ENCODE measurements around the gene BICRA. TPM values are rescaled to one million over a fixed set of nuclear protein-coding genes. Genes with fewer than 3 reads are reported as not detected.

BICRA gene
- polyA plus RNA-seq, 1 of the 3 experiments (the other 2 are of a cell fraction), result 1.4 TPM

DNA sequence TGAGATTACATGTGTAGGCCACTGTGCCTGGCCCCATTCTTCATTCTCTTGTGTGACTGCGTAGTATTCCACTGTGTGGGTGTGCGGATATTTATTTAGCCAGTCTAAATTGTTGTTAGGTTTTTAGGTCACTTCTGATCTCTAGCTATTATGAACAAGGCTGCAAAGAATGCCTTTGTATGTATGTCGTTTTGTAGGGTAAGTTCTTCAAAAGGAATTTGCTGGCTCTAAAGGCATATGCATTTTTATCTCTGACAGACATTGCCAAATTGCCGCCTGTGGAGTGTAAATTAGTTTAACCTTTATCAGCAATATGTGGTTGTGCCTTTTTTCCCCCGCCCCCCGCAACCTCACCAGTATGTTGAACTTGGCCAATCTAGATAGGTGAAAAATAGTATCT lies 74.0 kb downstream of the BICRA start:
- H3K9me3 ChIP-seq, result no peaks in the 10 kb centered on the region
- H3K27me3 ChIP-seq (ENCODE audit: insufficient read depth), result no peaks in the 10 kb centered on the region
- no peak for DNase-seq
- 89% methylated on average over 6 of the region's 6 CpGs for WGBS (ENCODE audit: low lambda C conversion rate)
- peaks cover 10% of the 10 kb centered on the region for H4K20me1 ChIP-seq (ENCODE audit: insufficient read depth)
- TF ChIP-seq, protein P1, sequence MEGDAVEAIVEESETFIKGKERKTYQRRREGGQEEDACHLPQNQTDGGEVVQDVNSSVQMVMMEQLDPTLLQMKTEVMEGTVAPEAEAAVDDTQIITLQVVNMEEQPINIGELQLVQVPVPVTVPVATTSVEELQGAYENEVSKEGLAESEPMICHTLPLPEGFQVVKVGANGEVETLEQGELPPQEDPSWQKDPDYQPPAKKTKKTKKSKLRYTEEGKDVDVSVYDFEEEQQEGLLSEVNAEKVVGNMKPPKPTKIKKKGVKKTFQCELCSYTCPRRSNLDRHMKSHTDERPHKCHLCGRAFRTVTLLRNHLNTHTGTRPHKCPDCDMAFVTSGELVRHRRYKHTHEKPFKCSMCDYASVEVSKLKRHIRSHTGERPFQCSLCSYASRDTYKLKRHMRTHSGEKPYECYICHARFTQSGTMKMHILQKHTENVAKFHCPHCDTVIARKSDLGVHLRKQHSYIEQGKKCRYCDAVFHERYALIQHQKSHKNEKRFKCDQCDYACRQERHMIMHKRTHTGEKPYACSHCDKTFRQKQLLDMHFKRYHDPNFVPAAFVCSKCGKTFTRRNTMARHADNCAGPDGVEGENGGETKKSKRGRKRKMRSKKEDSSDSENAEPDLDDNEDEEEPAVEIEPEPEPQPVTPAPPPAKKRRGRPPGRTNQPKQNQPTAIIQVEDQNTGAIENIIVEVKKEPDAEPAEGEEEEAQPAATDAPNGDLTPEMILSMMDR (IDR thresholded peaks at IDR 0.05), result no peak
- TF ChIP-seq, protein P2, sequence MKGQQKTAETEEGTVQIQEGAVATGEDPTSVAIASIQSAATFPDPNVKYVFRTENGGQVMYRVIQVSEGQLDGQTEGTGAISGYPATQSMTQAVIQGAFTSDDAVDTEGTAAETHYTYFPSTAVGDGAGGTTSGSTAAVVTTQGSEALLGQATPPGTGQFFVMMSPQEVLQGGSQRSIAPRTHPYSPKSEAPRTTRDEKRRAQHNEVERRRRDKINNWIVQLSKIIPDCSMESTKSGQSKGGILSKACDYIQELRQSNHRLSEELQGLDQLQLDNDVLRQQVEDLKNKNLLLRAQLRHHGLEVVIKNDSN (IDR thresholded peaks at IDR 0.05; ENCODE audit: borderline replicate concordance, low read depth), result no peak
- ChIA-PET POLR2A (no interaction called here), CTCF (interaction anchor here (1.2 kb wide), 1 partner anchor 24 kb away, joined by 4 read pairs; no protein-coding TSS in a partner anchor)
- no peaks in the 10 kb centered on the region for H3K4me1 ChIP-seq (ENCODE audit: control insufficient read depth in 1 of 2, insufficient read depth in 2 of 2, low read depth in 1 of 2, low read length in 1 of 2)
- H3K79me2 ChIP-seq (ENCODE audit: insufficient read depth), result peaks cover 5% of the 10 kb centered on the region; the same call in 1 of the 2 replicates
- no peak overlapping the region for H2AFZ ChIP-seq (ENCODE audit: low read depth)
- H3K4me3 ChIP-seq (ENCODE audit: low read depth in 2 of 2, low read length in 1 of 2), result no peak overlapping the region
- no peak overlapping the region for H3K27ac ChIP-seq (ENCODE audit: low read depth in 2 of 2, low read length in 1 of 2)
- no peak overlapping the region for H3K4me2 ChIP-seq
- peaks cover 12 to 14% of the 10 kb centered on the region in 2 experiments for H3K36me3 ChIP-seq (replicated peaks in 1 of 2; ENCODE audit: control insufficient read depth in 1 of 2, insufficient read depth in 2 of 2, low read length in 1 of 2)
- H3K9me2 ChIP-seq, result no peaks in the 10 kb centered on the region
- H3F3A ChIP-seq (replicated peaks; ENCODE audit: insufficient read depth), result no peaks in the 10 kb centered on the region
- no peak overlapping the region for H3K9ac ChIP-seq

DNA sequence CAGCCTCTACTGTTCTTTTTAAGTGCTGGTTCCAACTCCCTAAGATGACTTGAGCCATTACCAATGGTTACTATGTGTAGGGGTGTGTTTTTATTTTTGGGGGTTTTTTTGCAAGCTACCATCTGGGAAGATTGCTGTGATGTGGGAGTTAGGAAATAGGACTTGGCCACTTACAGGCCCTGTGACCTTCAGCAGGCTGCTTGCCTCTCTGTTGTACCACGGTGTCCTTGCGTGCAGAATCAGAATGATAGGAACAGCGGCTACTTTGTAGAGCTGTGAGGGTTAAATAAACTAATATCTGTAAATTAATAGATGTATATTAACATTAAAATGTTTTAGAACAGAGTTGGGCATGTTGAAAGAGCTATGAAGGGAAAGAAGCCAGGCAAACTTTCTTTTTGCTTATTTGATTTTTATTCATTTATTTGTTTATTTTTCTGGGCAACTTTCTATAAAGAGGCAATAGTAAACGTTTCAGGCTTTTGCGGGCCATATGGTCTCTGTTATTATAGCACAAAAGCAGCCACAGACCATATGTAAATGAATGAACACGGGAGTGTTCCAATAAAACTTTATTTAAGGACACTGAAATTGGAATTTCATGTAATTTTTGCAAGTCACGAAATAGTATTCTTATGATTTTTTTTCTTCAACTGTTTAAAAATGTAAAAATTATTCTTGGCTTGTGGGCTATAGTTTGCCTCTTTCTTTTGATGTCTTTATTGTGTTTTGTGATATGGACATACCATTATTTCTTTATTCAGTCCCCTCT lies 77.9 kb downstream of the BICRA start:
- TF ChIP-seq, protein P3, sequence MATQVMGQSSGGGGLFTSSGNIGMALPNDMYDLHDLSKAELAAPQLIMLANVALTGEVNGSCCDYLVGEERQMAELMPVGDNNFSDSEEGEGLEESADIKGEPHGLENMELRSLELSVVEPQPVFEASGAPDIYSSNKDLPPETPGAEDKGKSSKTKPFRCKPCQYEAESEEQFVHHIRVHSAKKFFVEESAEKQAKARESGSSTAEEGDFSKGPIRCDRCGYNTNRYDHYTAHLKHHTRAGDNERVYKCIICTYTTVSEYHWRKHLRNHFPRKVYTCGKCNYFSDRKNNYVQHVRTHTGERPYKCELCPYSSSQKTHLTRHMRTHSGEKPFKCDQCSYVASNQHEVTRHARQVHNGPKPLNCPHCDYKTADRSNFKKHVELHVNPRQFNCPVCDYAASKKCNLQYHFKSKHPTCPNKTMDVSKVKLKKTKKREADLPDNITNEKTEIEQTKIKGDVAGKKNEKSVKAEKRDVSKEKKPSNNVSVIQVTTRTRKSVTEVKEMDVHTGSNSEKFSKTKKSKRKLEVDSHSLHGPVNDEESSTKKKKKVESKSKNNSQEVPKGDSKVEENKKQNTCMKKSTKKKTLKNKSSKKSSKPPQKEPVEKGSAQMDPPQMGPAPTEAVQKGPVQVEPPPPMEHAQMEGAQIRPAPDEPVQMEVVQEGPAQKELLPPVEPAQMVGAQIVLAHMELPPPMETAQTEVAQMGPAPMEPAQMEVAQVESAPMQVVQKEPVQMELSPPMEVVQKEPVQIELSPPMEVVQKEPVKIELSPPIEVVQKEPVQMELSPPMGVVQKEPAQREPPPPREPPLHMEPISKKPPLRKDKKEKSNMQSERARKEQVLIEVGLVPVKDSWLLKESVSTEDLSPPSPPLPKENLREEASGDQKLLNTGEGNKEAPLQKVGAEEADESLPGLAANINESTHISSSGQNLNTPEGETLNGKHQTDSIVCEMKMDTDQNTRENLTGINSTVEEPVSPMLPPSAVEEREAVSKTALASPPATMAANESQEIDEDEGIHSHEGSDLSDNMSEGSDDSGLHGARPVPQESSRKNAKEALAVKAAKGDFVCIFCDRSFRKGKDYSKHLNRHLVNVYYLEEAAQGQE (IDR thresholded peaks at IDR 0.05; ENCODE audit: low read depth, low read length), result no peak
- TF ChIP-seq POLR2AphosphoS5 (IDR thresholded peaks at IDR 0.05; ENCODE audit: low read depth, low read length) (no peak), MEF2A (IDR thresholded peaks at IDR 0.05; ENCODE audit: borderline replicate concordance, low read depth) (no peak), FOSL2 (IDR thresholded peaks at IDR 0.05; ENCODE audit: borderline replicate concordance, low read depth) (no peak), NRF1 (IDR thresholded peaks at IDR 0.05; ENCODE audit: low read depth, low read length) (no peak), FOXM1 (IDR thresholded peaks at IDR 0.05; ENCODE audit: low read depth) (no peak), SIN3A (IDR thresholded peaks at IDR 0.05; ENCODE audit: borderline replicate concordance, low read depth, low read length) (no peak)
- TF ChIP-seq, protein P1 (IDR thresholded peaks at IDR 0.05), result no peak
- TF ChIP-seq, protein P4, sequence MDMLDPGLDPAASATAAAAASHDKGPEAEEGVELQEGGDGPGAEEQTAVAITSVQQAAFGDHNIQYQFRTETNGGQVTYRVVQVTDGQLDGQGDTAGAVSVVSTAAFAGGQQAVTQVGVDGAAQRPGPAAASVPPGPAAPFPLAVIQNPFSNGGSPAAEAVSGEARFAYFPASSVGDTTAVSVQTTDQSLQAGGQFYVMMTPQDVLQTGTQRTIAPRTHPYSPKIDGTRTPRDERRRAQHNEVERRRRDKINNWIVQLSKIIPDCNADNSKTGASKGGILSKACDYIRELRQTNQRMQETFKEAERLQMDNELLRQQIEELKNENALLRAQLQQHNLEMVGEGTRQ (IDR thresholded peaks at IDR 0.05; ENCODE audit: borderline replicate concordance, low read depth, low read length), result no peak
- TF ChIP-seq, protein P5, sequence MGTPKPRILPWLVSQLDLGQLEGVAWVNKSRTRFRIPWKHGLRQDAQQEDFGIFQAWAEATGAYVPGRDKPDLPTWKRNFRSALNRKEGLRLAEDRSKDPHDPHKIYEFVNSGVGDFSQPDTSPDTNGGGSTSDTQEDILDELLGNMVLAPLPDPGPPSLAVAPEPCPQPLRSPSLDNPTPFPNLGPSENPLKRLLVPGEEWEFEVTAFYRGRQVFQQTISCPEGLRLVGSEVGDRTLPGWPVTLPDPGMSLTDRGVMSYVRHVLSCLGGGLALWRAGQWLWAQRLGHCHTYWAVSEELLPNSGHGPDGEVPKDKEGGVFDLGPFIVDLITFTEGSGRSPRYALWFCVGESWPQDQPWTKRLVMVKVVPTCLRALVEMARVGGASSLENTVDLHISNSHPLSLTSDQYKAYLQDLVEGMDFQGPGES (IDR thresholded peaks at IDR 0.05; ENCODE audit: low read depth, low read length), result no peak
- 88% methylated on average over 7 of the region's 7 CpGs for WGBS (ENCODE audit: low lambda C conversion rate)
- CTCF ChIA-PET, result interaction anchor here (1.2 to 4.4 kb wide), 2 partner anchors 12 to 250 kb away, joined by 6 to 17 read pairs; no protein-coding TSS in a partner anchor

More for the DNA sequence above, 77.9 kb downstream of the BICRA start:
- Histone ChIP-seq H3K4me2 (no peak overlapping the region), H3K27me3 (ENCODE audit: insufficient read depth) (no peaks in the 10 kb centered on the region), H3K36me3 (replicated peaks in 1 of 2; ENCODE audit: control insufficient read depth in 1 of 2, insufficient read depth in 2 of 2, low read length in 1 of 2) (peaks cover 3 to 16% of the 10 kb centered on the region in 2 experiments), H3K27ac (ENCODE audit: low read depth in 2 of 2, low read length in 1 of 2) (no peak overlapping the region), H3F3A (replicated peaks; ENCODE audit: insufficient read depth) (no peaks in the 10 kb centered on the region), H3K4me3 (ENCODE audit: low read depth in 2 of 2, low read length in 1 of 2) (no peak overlapping the region), H3K9me2 (no peaks in the 10 kb centered on the region), H3K79me2 (ENCODE audit: insufficient read depth) (peaks cover 5% of the 10 kb centered on the region; the same call in 1 of the 2 replicates), H3K9ac (no peak overlapping the region), H4K20me1 (ENCODE audit: insufficient read depth) (peaks cover 10% of the 10 kb centered on the region), H3K4me1 (ENCODE audit: control insufficient read depth in 1 of 2, insufficient read depth in 2 of 2, low read depth in 1 of 2, low read length in 1 of 2) (no peaks in the 10 kb centered on the region), H3K9me3 (no peaks in the 10 kb centered on the region), H2AFZ (ENCODE audit: low read depth) (no peak overlapping the region)
- POLR2A ChIA-PET, result interaction anchor here (0.6 kb wide), 1 partner anchor 61 kb away, joined by 3 read pairs; no protein-coding TSS in a partner anchor
- no peak for DNase-seq

All from SK-N-SH (cell line).